ENCODE results near the gene RAVER2.
A peak's percentile ranks its signal among the peaks of the same experiment; 100 is the strongest.
"Not testable (repeated sequence)": the region's sequence is repeated elsewhere in the genome, so short reads cannot be mapped to it uniquely, and the experiment has no call there.

The RAVER2 gene

GRCh38 chr1:64748222-64748621 is 3.3 kb downstream of the RAVER2 start:
- DNase-seq, result no peak

GRCh38 chr1:64748706-64749105 is 3.8 kb downstream of the RAVER2 start:
- no peak for DNase-seq

GRCh38 chr1:64750092-64750491 is 5.2 kb downstream of the RAVER2 start:
- no peak for DNase-seq

GRCh38 chr1:64750875-64751274 is 6.0 kb downstream of the RAVER2 start:
- DNase-seq, result no peak

GRCh38 chr1:64754173-64754572 is 9.3 kb downstream of the RAVER2 start:
- DNase-seq, result no peak

- DNase-seq, result no peak
Observed at GRCh38 chr1:64755361-64755760, 10.5 kb downstream of the RAVER2 start.

GRCh38 chr1:64756770-64757169 is 11.9 kb downstream of the RAVER2 start:
- no peak for DNase-seq

- DNase-seq, result no peak
Observed at GRCh38 chr1:64757213-64757612, 12.3 kb downstream of the RAVER2 start.

- DNase-seq, result no peak
Observed at GRCh38 chr1:64758233-64758632, 13.4 kb downstream of the RAVER2 start.

GRCh38 chr1:64759968-64760367 is 15.1 kb downstream of the RAVER2 start:
- no peak for DNase-seq

- no peak for DNase-seq
Observed at GRCh38 chr1:64765012-64765411, 20.1 kb downstream of the RAVER2 start.

- DNase-seq, result no peak
Observed at GRCh38 chr1:64765826-64766225, 21.0 kb downstream of the RAVER2 start.

GRCh38 chr1:64766429-64766828 is 21.6 kb downstream of the RAVER2 start:
- DNase-seq, result no peak

- no peak for DNase-seq
Observed at GRCh38 chr1:64769482-64769881, 24.6 kb downstream of the RAVER2 start.

GRCh38 chr1:64769971-64770370 is 25.1 kb downstream of the RAVER2 start:
- no peak for DNase-seq

GRCh38 chr1:64773306-64773705 is 28.4 kb downstream of the RAVER2 start:
- DNase-seq, result not testable (repeated sequence)

- peak in 1 of 2 donors; percentile 29 for DNase-seq
Observed at GRCh38 chr1:64775113-64775512, 30.2 kb downstream of the RAVER2 start.

GRCh38 chr1:64782044-64782443 is 37.2 kb downstream of the RAVER2 start:
- not testable (repeated sequence) for DNase-seq

- not testable (repeated sequence) for DNase-seq
Observed at GRCh38 chr1:64782848-64783247, 38.0 kb downstream of the RAVER2 start.

GRCh38 chr1:64790832-64791487 is 46.1 kb downstream of the RAVER2 start:
- DNase-seq, result no peak

GRCh38 chr1:64798872-64799271 is 54.0 kb downstream of the RAVER2 start:
- no peak for DNase-seq

- no peak for DNase-seq
Observed at GRCh38 chr1:64801851-64802523, 57.1 kb downstream of the RAVER2 start.

- no peak for DNase-seq
Observed at GRCh38 chr1:64809309-64809708, 64.4 kb downstream of the RAVER2 start.

- DNase-seq, result no peak
Observed at GRCh38 chr1:64810001-64810400, 65.1 kb downstream of the RAVER2 start.

GRCh38 chr1:64811131-64811530 is 66.3 kb downstream of the RAVER2 start:
- no peak for DNase-seq
